ENCODE data around the gene SNAP47. TPM values are rescaled to one million over a fixed set of nuclear protein-coding genes. Genes with fewer than 3 reads are reported as not detected.
"Not testable (repeated sequence)": the region's sequence is repeated elsewhere in the genome, so short reads cannot be mapped to it uniquely, and the experiment has no call there.

Gene SNAP47
- 24.2 and 24.3 TPM in 2 replicates for total RNA-seq

- Mint-ChIP-seq H3K4me1 (peaks cover 42% of the 10 kb centered on the region), H3K36me3 (ENCODE audit: low read depth) (peaks cover 21% of the 10 kb centered on the region), H3K27me3 (no peaks in the 10 kb centered on the region), H3K9me3 (no peaks in the 10 kb centered on the region), H3K27ac (peak within 1 kb of the TSS; percentile 78), H3K4me3 (peak within 1 kb of the TSS; percentile 87)
- no peak for TF ChIP-seq CTCF (IDR thresholded peaks at IDR 0.05)
- ChIA-PET CTCF (no interaction called here), POLR2A (interaction anchor here (0.7 to 2.1 kb wide), 8 partner anchors 11 to 1037 kb away, joined by 3 to 6 read pairs (median 4); partner anchors contain the start of genes IBA57 and ZNF678)
- ATAC-seq (ENCODE audit: low read depth), result peak; percentile 91
- DNase-seq, result peak; percentile 97
- intact Hi-C loops (cut with micrococcal nuclease), result loop anchor here (1.0 to 5.0 kb wide), 7 partner anchors 52 to 795 kb away; partner anchors contain the start of genes ARF1, COQ8A and ZNF678
Measured at GRCh38 chr1:227734856-227735538, at the start of gene SNAP47, which contains the start of gene JMJD4. SNAP47 (plus strand) TSS chr1:227735435; CDS start chr1:227747737, 12,302 bp downstream. JMJD4 (minus strand) TSS chr1:227735302; CDS start chr1:227735273, 29 bp downstream.

GRCh38 chr1:227685807-227686206 is 49.4 kb upstream of the SNAP47 start:
- peaks cover 56% of the 10 kb centered on the region for H3K9me3 Mint-ChIP-seq
- H3K27me3 Mint-ChIP-seq, result no peaks in the 10 kb centered on the region
- H3K4me3 Mint-ChIP-seq, result no peak overlapping the region
- H3K4me1 Mint-ChIP-seq, result no peaks in the 10 kb centered on the region
- DNase-seq (no peak), ATAC-seq (ENCODE audit: low read depth) (no peak)
- TF ChIP-seq CTCF (IDR thresholded peaks at IDR 0.05), result no peak
- no peak overlapping the region for H3K27ac Mint-ChIP-seq
- POLR2A ChIA-PET, result no interaction called here
- intact Hi-C loops (cut with micrococcal nuclease), result no loop called here
- H3K36me3 Mint-ChIP-seq (ENCODE audit: low read depth), result peaks cover 8% of the 10 kb centered on the region
- CTCF ChIA-PET, result no interaction called here

- H3K27ac Mint-ChIP-seq, result no peak overlapping the region
- POLR2A ChIA-PET, result no interaction called here
- CTCF ChIA-PET, result no interaction called here
- H3K4me3 Mint-ChIP-seq, result no peak overlapping the region
- intact Hi-C loops (cut with micrococcal nuclease), result no loop called here
- peaks cover 13% of the 10 kb centered on the region for H3K36me3 Mint-ChIP-seq (ENCODE audit: low read depth)
- H3K4me1 Mint-ChIP-seq, result no peaks in the 10 kb centered on the region
- ATAC-seq (ENCODE audit: low read depth) (no peak), DNase-seq (no peak)
- peaks cover 60% of the 10 kb centered on the region for H3K9me3 Mint-ChIP-seq
- TF ChIP-seq CTCF (IDR thresholded peaks at IDR 0.05), result no peak
- peaks cover 6% of the 10 kb centered on the region for H3K27me3 Mint-ChIP-seq
Measured at GRCh38 chr1:227697321-227697864, 37.8 kb upstream of the SNAP47 start.

GRCh38 chr1:227701631-227702030 is 33.6 kb upstream of the SNAP47 start:
- Mint-ChIP-seq H3K36me3 (ENCODE audit: low read depth) (peaks cover 11% of the 10 kb centered on the region), H3K9me3 (peaks cover 56% of the 10 kb centered on the region)
- CTCF ChIA-PET; H3K4me1 Mint-ChIP-seq; H3K4me3 Mint-ChIP-seq; ATAC-seq (ENCODE audit: low read depth); POLR2A ChIA-PET; H3K27me3 Mint-ChIP-seq; H3K27ac Mint-ChIP-seq; intact Hi-C loops (cut with micrococcal nuclease); DNase-seq: not testable (repeated sequence)

- no peak for DNase-seq
- Mint-ChIP-seq H3K27me3 (no peaks in the 10 kb centered on the region), H3K9me3 (peaks cover 31% of the 10 kb centered on the region), H3K27ac (no peak overlapping the region), H3K4me3 (no peak overlapping the region), H3K4me1 (peaks cover 5% of the 10 kb centered on the region), H3K36me3 (ENCODE audit: low read depth) (peaks cover 1% of the 10 kb centered on the region)
- no peak for ATAC-seq (ENCODE audit: low read depth)
- ChIA-PET POLR2A (no interaction called here), CTCF (no interaction called here)
- no peak for TF ChIP-seq CTCF (IDR thresholded peaks at IDR 0.05)
- intact Hi-C loops (cut with micrococcal nuclease), result no loop called here
Measured at GRCh38 chr1:227707846-227708245, 27.4 kb upstream of the SNAP47 start.
